ENCODE measurements around the gene MEAK7. TPM values are rescaled to one million over a fixed set of nuclear protein-coding genes. Genes with fewer than 3 reads are reported as not detected.

MEAK7 gene
- total and polyA plus RNA-seq, 7 donors: 2.2 to 7.1 (median 2.8) TPM

DNA sequence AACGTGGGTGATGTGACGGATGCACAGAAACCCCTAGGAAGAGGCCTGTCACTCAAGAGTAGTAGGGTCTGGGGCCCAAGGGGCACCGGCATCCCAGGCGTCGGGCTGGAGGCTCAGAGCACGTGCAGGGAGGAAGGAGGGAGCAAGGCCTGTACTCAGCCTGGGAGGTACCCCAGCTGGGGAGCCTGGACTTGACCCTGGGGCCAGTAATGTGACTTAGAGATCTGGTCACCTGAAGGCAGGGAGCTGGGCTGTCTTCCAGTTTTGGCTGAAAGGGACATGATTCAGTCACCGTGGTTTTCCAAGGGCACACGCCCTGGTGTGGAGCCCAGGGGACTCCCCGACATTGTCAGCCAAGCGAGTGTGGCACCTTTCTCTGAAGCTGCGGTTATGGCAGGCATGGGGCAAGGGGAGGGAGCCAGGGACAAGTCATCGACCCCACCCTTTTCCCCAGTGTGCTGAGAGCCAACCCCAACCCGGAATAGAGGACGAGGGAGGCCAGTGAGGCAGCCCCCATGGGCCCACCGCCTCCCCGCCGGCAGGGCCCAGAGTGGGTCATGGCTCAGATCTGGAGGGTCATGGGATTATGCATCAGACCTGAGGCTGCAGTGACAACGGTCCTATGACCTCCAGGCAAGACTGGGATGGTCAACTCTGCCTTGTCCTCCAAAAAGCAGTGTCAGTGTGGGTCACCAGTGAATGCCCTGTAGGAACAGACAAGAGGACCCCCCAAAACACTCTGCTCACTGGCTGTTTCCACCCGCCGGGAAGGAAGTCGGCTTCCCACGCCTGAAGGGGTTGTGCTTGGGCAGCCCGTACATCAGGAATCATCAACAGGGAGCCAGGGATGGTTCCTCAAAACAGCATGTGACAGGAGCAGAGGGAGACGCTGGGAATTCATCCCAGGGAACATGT lies 41.9 kb downstream of the MEAK7 start:
- Histone ChIP-seq H3K27me3 (ENCODE audit: insufficient read depth in 3 of 3, low read length in 2 of 3) (no peaks in the 10 kb centered on the region), H3K36me3 (ENCODE audit: insufficient read depth in 1 of 2, low read depth in 1 of 2) (peaks cover 0 to 4% of the 10 kb centered on the region in 2 donors), H3K27ac (no peak overlapping the region), H3K4me1 (no peaks in the 10 kb centered on the region), H3K9me3 (peaks cover 10% of the 10 kb centered on the region), H3K4me3 (no peak overlapping the region)
- TF ChIP-seq, protein P1, sequence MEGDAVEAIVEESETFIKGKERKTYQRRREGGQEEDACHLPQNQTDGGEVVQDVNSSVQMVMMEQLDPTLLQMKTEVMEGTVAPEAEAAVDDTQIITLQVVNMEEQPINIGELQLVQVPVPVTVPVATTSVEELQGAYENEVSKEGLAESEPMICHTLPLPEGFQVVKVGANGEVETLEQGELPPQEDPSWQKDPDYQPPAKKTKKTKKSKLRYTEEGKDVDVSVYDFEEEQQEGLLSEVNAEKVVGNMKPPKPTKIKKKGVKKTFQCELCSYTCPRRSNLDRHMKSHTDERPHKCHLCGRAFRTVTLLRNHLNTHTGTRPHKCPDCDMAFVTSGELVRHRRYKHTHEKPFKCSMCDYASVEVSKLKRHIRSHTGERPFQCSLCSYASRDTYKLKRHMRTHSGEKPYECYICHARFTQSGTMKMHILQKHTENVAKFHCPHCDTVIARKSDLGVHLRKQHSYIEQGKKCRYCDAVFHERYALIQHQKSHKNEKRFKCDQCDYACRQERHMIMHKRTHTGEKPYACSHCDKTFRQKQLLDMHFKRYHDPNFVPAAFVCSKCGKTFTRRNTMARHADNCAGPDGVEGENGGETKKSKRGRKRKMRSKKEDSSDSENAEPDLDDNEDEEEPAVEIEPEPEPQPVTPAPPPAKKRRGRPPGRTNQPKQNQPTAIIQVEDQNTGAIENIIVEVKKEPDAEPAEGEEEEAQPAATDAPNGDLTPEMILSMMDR (IDR thresholded peaks at IDR 0.05): no peak
- no peak for ATAC-seq
- WGBS, 3 donors: 81 to 83% (median 81%) methylated on average over 24 of the region's 24 CpGs
- DNase-seq: no peak
- intact Hi-C loops (cut with DNase I): no loop called here

DNA sequence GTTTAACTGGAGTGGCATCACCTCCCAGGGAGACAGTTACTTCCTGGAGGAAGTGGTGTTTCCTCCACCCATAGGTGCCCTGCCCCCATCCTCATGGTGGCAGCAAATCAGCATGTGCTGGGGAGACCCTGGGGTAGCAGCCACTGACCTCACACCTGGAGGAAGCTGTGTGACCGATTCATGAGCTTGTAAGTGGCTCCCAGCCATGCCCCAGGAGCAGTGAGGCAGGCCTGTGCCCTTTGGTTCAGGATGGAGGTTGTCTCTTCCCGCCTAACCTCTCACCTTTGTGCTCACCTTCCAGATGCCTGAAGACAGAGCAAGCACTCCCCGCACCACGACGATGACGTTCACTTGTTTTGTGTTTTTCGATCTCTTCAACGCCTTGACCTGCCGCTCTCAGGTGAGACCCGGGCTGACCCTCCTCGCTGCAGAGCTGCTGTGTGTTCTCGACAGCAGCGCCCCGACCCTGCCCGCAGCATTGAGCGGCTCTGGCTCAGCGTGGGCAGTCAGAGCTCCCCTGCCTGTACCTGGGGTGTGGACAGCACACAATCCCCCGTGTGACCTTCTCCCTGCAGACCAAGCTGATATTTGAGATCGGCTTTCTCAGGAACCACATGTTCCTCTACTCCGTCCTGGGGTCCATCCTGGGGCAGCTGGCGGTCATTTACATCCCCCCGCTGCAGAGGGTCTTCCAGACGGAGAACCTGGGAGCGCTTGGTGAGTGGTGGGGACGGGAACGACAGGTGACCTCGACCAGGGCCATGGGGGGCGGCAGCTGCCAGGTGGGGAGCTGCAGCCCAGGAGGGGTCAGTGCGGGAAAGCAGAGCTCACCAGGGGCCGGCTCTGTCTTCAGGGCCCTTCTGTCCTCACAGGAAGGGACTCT lies 42.8 kb downstream of the MEAK7 start:
- no peak overlapping the region for H3K4me3 ChIP-seq
- TF ChIP-seq, protein P1 (IDR thresholded peaks at IDR 0.05): no peak
- no peaks in the 10 kb centered on the region for H3K4me1 ChIP-seq
- no peak overlapping the region for H3K27ac ChIP-seq
- peaks cover 7% of the 10 kb centered on the region for H3K9me3 ChIP-seq
- intact Hi-C loops (cut with DNase I): no loop called here
- ATAC-seq (no peak), DNase-seq (no peak)
- WGBS, 3 donors: 88 to 89% (median 89%) methylated on average over 30 of the region's 30 CpGs
- peaks cover 0 to 4% of the 10 kb centered on the region in 2 donors for H3K36me3 ChIP-seq (ENCODE audit: insufficient read depth in 1 of 2, low read depth in 1 of 2)
- H3K27me3 ChIP-seq (ENCODE audit: insufficient read depth in 3 of 3, low read length in 2 of 3): no peaks in the 10 kb centered on the region

DNA sequence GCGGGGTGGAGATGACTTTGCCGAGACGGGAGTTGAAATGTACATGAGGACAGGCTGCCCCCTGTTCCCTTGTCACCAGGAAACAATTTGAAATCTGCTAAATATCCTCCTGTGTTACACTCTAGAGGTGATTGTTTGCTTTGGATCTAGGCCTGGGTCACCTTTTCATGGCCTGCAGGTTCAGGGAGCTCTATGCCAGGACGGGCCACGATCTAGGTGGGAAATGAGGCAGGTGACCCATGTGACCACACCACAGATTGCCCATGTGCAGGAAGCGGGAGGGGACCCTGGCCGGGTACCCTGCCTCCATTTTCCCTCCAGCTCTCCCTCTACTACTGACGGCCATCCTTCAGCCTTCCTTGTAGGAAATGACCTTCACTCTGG lies 43.4 kb downstream of the MEAK7 start:
- DNase-seq (no peak), ATAC-seq (no peak)
- no peak overlapping the region for H3K27ac ChIP-seq
- H3K27me3 ChIP-seq (ENCODE audit: insufficient read depth in 3 of 3, low read length in 2 of 3): no peaks in the 10 kb centered on the region
- intact Hi-C loops (cut with DNase I): no loop called here
- TF ChIP-seq, protein P1 (IDR thresholded peaks at IDR 0.05): no peak
- no peaks in the 10 kb centered on the region for H3K4me1 ChIP-seq
- no peak overlapping the region for H3K4me3 ChIP-seq
- WGBS, 3 donors: 76 to 83% (median 83%) methylated on average over 8 of the region's 8 CpGs
- no peaks in the 10 kb centered on the region for H3K36me3 ChIP-seq (ENCODE audit: insufficient read depth in 1 of 2, low read depth in 1 of 2)
- H3K9me3 ChIP-seq: peaks cover under 1% of the 10 kb centered on the region

DNA sequence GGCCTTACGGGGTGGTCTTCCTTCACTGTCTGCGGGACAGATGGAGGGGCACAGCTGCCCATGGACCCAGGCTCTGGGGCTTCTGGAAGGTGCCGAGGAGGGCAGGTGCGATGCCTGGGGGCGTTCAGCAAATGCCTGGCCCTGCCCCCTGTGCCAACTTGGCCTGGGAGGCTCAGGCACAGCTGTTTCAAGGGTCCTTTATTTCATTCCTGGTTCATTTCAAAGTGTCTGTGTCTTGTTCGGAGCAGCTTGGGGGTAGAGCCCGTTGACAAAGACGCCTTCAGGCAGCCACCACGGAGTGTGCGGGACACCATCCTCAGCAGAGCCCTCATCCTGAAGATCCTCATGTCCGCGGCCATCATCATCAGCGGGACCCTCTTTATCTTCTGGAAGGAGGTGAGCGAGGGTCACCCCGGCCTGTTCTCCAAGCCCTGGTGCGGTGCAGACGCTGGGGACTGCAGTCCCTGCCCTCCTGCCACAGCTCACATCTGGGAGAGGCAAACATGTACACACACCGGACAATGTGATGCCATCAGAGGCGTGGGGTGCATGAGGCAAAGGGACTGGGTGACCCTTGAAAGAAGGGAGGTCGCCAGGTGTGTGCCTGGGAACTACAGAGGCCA lies 43.9 kb downstream of the MEAK7 start:
- Histone ChIP-seq H3K27ac (no peak overlapping the region), H3K9me3 (no peaks in the 10 kb centered on the region), H3K27me3 (ENCODE audit: insufficient read depth in 3 of 3, low read length in 2 of 3) (no peaks in the 10 kb centered on the region), H3K4me3 (no peak overlapping the region), H3K36me3 (ENCODE audit: insufficient read depth in 1 of 2, low read depth in 1 of 2) (no peaks in the 10 kb centered on the region), H3K4me1 (no peaks in the 10 kb centered on the region)
- DNase-seq (no peak), ATAC-seq (no peak)
- TF ChIP-seq, protein P1 (IDR thresholded peaks at IDR 0.05): no peak
- WGBS, 3 donors: 57 to 62% (median 60%) methylated on average over 20 of the region's 20 CpGs
- intact Hi-C loops (cut with DNase I): no loop called here

Measured in psoas muscle (tissue), 8 donors.